Cardiac muscle cell (in vitro differentiated cells and primary cell): Measurements from ENCODE around the gene CASP10. TPM values are rescaled to one million over a fixed set of nuclear protein-coding genes. Genes with fewer than 3 reads are reported as not detected.
A peak's percentile ranks its signal among the peaks of the same experiment; 100 is the strongest.

Source experiments
- DNase-seq, 2 donors: peaks; one replicate each; pipeline versions ENCODE4 v3.0.0 to v3.0.0-alpha.2; 2010 to 2017; ENCODE audit warnings: low read depth in 1 of 2, low spot score in 1 of 2
- H3K27ac ChIP-seq: fragments of 200-600 bp; sonication (generic); 2 replicates; pipeline ENCODE4 v1.5.1; 2016
- H3K27me3 ChIP-seq: fragments of 200-600 bp; sonication (generic); 2 replicates; pipeline ENCODE4 v1.6.0; 2016; ENCODE audit warnings: control low read depth
- H3K36me3 ChIP-seq: fragments of 200-600 bp; sonication (generic); 2 replicates; pipeline ENCODE4 v1.5.1; 2016; ENCODE audit warnings: control low read depth
- H3K4me1 ChIP-seq: fragments of 200-600 bp; sonication (generic); 2 replicates; pipeline ENCODE4 v1.8.1; 2017; ENCODE audit warnings: low read depth, mild to moderate bottlenecking, mixed run types
- H3K4me3 ChIP-seq: fragments of 200-600 bp; sonication (generic); 2 replicates; pipeline ENCODE4 v1.5.1; 2016; ENCODE audit warnings: mild to moderate bottlenecking
- H3K9me3 ChIP-seq: fragments of 200-600 bp; sonication (generic); 2 replicates; pipeline ENCODE4 v1.5.1; 2017; ENCODE audit warnings: low read depth, mild to moderate bottlenecking, control low read depth
- CTCF ChIP-seq: IDR thresholded peaks from 2 replicates; pipeline ENCODE4 v1.5.1; 2012; ENCODE audit warnings: low read depth, mild to moderate bottlenecking, low read length
- polyA plus RNA-seq: library from polyadenylated mRNA; unstranded; fragments of >200 nt; fragmentation: Nextera tagmentation; extraction: Ambion mirVana; gene quantifications from 2 replicates; pipeline ENCODE4 v1.2.1, GENCODE V29; 2016
- total RNA-seq: library from RNA; depleted of rRNA; stranded (reverse); fragments of >200 nt; gene quantifications from 2 replicates; pipeline ENCODE4 v1.2.3, GENCODE V29; 2016

Gene CASP10
- total and polyA plus RNA-seq, 2 experiments from 2014 or later, result 0.45 to 0.86 TPM

GRCh38 chr2:201152999-201153815 lies 29.7 kb upstream of the CASP10 start:
- Histone ChIP-seq H3K27ac (no peak overlapping the region), H3K27me3 (no peaks in the 10 kb centered on the region), H3K4me1 (peaks cover 14% of the 10 kb centered on the region), H3K4me3 (no peak overlapping the region), H3K9me3 (no peaks in the 10 kb centered on the region), H3K36me3 (no peaks in the 10 kb centered on the region)
- no peak for DNase-seq
- TF ChIP-seq CTCF, result no peak

GRCh38 chr2:201154615-201155399 lies 28.1 kb upstream of the CASP10 start:
- peaks cover 7% of the 10 kb centered on the region for H3K4me1 ChIP-seq
- H3K4me3 ChIP-seq, result no peak overlapping the region
- no peak overlapping the region for H3K27ac ChIP-seq
- no peak for TF ChIP-seq CTCF
- H3K36me3 ChIP-seq, result no peaks in the 10 kb centered on the region
- no peaks in the 10 kb centered on the region for H3K27me3 ChIP-seq
- no peak for DNase-seq
- H3K9me3 ChIP-seq, result no peaks in the 10 kb centered on the region

GRCh38 chr2:201156036-201156435 lies 26.9 kb upstream of the CASP10 start:
- Histone ChIP-seq H3K4me3 (no peak overlapping the region), H3K4me1 (peaks cover 7% of the 10 kb centered on the region), H3K27ac (no peak overlapping the region), H3K9me3 (no peaks in the 10 kb centered on the region), H3K36me3 (no peaks in the 10 kb centered on the region), H3K27me3 (no peaks in the 10 kb centered on the region)
- TF ChIP-seq CTCF, result no peak
- no peak for DNase-seq

GRCh38 chr2:201156640-201157039 lies 26.3 kb upstream of the CASP10 start:
- TF ChIP-seq CTCF, result no peak
- H3K27me3 ChIP-seq, result no peaks in the 10 kb centered on the region
- H3K36me3 ChIP-seq, result no peaks in the 10 kb centered on the region
- no peaks in the 10 kb centered on the region for H3K9me3 ChIP-seq
- no peak overlapping the region for H3K27ac ChIP-seq
- no peak for DNase-seq
- no peak overlapping the region for H3K4me3 ChIP-seq
- peaks cover 7% of the 10 kb centered on the region for H3K4me1 ChIP-seq

GRCh38 chr2:201157694-201158093 lies 25.2 kb upstream of the CASP10 start:
- H3K4me1 ChIP-seq, result peaks cover 7% of the 10 kb centered on the region
- no peak overlapping the region for H3K4me3 ChIP-seq
- DNase-seq, result no peak
- no peaks in the 10 kb centered on the region for H3K9me3 ChIP-seq
- H3K36me3 ChIP-seq, result no peaks in the 10 kb centered on the region
- no peak for TF ChIP-seq CTCF
- H3K27me3 ChIP-seq, result no peaks in the 10 kb centered on the region
- peak overlapping the region; percentile 86 for H3K27ac ChIP-seq
